HL-60 (cell line): ENCODE data around the gene CLCNKB.

ENCODE experiments used
- DNase-seq, 2 experiments: peaks; one replicate each; pipeline ENCODE4 v3.0.0-alpha.2; 2010 to 2020; ENCODE audit warnings: low read depth in 1 of 2, low spot score in 1 of 2
- H3K27ac ChIP-seq: fragments of 250-450 bp; sonication (Bioruptor Pico); replicated peaks from 2 replicates; pipeline ENCODE4 v1.5.1; 2020; ENCODE audit warnings: mild to moderate bottlenecking, moderate library complexity
- H3K27me3 ChIP-seq: fragments of 250-450 bp; sonication (Bioruptor Pico); 2 replicates; pipeline ENCODE4 v1.5.1; 2021; ENCODE audit warnings: mild to moderate bottlenecking, moderate library complexity; ENCODE audit not compliant: insufficient read depth, poor library complexity, severe bottlenecking
- H3K4me3 ChIP-seq: replicated peaks from 2 replicates; pipeline ENCODE4 v1.5.1; 2011; ENCODE audit warnings: mild to moderate bottlenecking, control low read depth, low read length; ENCODE audit not compliant: insufficient read depth
- GABPA ChIP-seq: IDR thresholded peaks from 2 replicates; pipeline ENCODE4 v1.6.1; 2012; ENCODE audit warnings: low read depth
- POLR2AphosphoS5 ChIP-seq: IDR thresholded peaks from 2 replicates; pipeline ENCODE4 v1.6.1; 2012; ENCODE audit warnings: low read depth
- SPI1 ChIP-seq: IDR thresholded peaks from 2 replicates; pipeline ENCODE4 v1.6.1; 2012; ENCODE audit warnings: low read depth, mild to moderate bottlenecking, borderline replicate concordance
- TF ChIP-seq, protein P1 (sequence below): IDR thresholded peaks from one replicate; pipeline ENCODE4 v1.5.1; 2011; ENCODE audit warnings: low read length, control low read depth, inconsistent platforms; ENCODE audit not compliant: insufficient read depth
- TF ChIP-seq, protein P2 (sequence below): IDR thresholded peaks from 2 replicates; pipeline ENCODE4 v1.6.1; 2012; ENCODE audit warnings: low read depth; ENCODE audit not compliant: insufficient replicate concordance

CLCNKB gene

DNA sequence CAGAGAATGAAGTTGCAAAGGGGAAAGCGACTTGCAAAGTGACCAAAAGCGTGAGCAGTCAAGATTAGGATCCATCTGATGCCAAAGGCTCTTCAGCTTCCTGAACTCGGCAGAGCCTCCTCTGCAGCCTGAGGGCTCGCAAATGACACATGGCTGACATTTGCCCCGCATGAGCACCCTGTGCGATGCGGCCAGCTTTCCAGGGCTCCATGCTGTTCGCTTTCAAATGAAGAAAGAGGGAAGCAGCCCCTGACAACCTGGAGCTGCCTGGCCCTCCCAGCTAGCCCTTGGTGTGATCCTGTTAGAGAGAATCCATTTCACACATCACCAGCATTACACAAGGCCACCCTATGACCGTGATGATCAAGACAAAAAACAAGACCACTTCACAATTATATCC is 50.0 kb downstream of the CLCNKB start:
- Histone ChIP-seq H3K27ac (no peak overlapping the region), H3K4me3 (no peak overlapping the region), H3K27me3 (no peaks in the 10 kb centered on the region)
- no peak for DNase-seq
- TF ChIP-seq, protein P1, sequence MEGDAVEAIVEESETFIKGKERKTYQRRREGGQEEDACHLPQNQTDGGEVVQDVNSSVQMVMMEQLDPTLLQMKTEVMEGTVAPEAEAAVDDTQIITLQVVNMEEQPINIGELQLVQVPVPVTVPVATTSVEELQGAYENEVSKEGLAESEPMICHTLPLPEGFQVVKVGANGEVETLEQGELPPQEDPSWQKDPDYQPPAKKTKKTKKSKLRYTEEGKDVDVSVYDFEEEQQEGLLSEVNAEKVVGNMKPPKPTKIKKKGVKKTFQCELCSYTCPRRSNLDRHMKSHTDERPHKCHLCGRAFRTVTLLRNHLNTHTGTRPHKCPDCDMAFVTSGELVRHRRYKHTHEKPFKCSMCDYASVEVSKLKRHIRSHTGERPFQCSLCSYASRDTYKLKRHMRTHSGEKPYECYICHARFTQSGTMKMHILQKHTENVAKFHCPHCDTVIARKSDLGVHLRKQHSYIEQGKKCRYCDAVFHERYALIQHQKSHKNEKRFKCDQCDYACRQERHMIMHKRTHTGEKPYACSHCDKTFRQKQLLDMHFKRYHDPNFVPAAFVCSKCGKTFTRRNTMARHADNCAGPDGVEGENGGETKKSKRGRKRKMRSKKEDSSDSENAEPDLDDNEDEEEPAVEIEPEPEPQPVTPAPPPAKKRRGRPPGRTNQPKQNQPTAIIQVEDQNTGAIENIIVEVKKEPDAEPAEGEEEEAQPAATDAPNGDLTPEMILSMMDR = no peak
- TF ChIP-seq, protein P2, sequence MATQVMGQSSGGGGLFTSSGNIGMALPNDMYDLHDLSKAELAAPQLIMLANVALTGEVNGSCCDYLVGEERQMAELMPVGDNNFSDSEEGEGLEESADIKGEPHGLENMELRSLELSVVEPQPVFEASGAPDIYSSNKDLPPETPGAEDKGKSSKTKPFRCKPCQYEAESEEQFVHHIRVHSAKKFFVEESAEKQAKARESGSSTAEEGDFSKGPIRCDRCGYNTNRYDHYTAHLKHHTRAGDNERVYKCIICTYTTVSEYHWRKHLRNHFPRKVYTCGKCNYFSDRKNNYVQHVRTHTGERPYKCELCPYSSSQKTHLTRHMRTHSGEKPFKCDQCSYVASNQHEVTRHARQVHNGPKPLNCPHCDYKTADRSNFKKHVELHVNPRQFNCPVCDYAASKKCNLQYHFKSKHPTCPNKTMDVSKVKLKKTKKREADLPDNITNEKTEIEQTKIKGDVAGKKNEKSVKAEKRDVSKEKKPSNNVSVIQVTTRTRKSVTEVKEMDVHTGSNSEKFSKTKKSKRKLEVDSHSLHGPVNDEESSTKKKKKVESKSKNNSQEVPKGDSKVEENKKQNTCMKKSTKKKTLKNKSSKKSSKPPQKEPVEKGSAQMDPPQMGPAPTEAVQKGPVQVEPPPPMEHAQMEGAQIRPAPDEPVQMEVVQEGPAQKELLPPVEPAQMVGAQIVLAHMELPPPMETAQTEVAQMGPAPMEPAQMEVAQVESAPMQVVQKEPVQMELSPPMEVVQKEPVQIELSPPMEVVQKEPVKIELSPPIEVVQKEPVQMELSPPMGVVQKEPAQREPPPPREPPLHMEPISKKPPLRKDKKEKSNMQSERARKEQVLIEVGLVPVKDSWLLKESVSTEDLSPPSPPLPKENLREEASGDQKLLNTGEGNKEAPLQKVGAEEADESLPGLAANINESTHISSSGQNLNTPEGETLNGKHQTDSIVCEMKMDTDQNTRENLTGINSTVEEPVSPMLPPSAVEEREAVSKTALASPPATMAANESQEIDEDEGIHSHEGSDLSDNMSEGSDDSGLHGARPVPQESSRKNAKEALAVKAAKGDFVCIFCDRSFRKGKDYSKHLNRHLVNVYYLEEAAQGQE = no peak
- TF ChIP-seq SPI1 = no peak
- TF ChIP-seq POLR2AphosphoS5 = no peak
- no peak for TF ChIP-seq GABPA

DNA sequence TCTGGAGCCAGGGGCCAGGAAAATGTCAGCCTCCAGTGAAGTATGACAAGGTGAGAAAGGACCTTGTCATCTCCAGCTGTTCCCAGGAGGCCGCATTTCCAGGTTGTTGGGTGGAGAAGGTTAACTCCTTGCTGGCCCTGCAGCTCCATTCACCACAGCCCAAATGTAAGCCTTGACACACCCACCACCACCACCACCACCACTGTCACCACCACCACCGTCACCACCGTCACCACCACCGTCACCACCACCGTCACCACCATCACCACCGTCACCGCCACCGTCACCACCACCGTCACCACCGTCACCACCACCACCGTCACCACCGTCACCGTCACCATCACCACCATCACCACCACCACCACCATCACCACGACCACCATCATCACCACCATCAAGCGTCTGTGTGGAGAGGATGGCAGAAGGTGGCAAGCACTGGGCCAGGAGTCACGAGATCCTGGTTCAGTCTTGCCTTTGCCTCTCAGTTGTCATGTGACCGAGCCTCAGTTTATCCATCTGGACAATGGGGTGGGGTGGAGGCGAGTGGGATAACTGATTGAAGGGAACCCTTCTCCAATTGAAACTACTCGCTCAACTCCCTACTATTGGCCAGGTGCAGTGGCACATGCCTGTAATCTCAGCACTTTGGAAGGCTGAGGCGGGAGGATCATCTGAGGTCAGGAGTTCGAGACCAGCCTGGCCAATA is 51.0 kb downstream of the CLCNKB start:
- Histone ChIP-seq H3K27ac (no peak overlapping the region), H3K27me3 (no peaks in the 10 kb centered on the region), H3K4me3 (no peak overlapping the region)
- no peak for DNase-seq
- TF ChIP-seq, protein P2 = no peak
- TF ChIP-seq POLR2AphosphoS5 (no peak), SPI1 (no peak), GABPA (no peak)
- TF ChIP-seq, protein P1 = no peak

DNA sequence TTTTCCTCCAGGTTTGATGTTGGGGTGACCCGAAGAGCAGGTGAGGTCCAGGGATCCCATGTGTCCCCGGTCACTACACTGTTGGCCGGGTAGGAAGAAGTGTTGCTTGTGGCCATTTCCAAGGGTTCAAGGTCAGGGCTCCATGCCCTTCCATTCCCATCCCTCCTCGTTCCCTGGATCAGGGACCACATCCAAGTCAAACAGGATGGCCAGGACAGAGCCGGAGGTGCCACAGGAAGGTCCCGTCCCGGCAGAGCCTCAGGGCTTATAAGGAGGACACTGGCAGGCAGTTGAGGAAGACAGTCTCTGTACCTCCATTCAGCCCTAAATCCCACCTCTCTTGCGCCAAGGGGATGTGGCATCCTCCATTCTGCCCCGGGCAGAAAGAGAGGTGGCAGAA is 51.9 kb downstream of the CLCNKB start:
- Histone ChIP-seq H3K4me3 (no peak overlapping the region), H3K27ac (no peak overlapping the region), H3K27me3 (no peaks in the 10 kb centered on the region)
- no peak for TF ChIP-seq POLR2AphosphoS5
- DNase-seq = no peak

DNA sequence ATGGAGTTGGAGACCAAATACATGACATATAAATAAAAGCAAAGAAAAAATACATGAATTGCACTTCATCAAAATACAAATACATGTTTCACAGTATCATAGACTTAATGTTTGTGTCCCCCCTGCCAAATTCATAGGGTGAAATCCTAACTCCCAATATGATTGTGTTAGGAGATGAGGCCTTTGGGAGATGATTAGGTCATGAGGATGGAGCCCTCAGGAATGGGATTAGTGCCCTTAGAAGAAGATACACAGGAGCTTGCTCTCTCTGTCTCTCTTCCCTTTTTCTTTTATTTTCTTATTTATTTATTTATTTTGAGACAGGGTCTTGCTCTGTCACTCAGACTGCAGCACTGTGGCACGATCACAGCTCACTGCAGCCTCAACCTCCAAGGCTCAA is 55.8 kb downstream of the CLCNKB start:
- no peak overlapping the region for H3K4me3 ChIP-seq
- H3K27me3 ChIP-seq = no peaks in the 10 kb centered on the region
- no peak for DNase-seq
- TF ChIP-seq GABPA = no peak
- TF ChIP-seq, protein P2 = no peak
- TF ChIP-seq POLR2AphosphoS5 = no peak
- no peak overlapping the region for H3K27ac ChIP-seq
